22Rv1 (cell line): Measurements from ENCODE around the gene ANKIB1.

Experiments used
- H3K27ac ChIP-seq: fragments of 450-650 bp; 2 replicates; pipeline ENCODE4 v1.5.1; 2017
- ZFX ChIP-seq: fragments of 450-650 bp; IDR thresholded peaks from 2 replicates; pipeline ENCODE4 v1.6.1; 2017; ENCODE audit warnings: antibody characterized with exemption, borderline replicate concordance
- TF ChIP-seq, protein P1 (sequence below): fragments of 450-650 bp; IDR thresholded peaks from 2 replicates; pipeline ENCODE4 v1.5.1; 2017; ENCODE audit warnings: mild to moderate bottlenecking

Gene ANKIB1

DNA sequence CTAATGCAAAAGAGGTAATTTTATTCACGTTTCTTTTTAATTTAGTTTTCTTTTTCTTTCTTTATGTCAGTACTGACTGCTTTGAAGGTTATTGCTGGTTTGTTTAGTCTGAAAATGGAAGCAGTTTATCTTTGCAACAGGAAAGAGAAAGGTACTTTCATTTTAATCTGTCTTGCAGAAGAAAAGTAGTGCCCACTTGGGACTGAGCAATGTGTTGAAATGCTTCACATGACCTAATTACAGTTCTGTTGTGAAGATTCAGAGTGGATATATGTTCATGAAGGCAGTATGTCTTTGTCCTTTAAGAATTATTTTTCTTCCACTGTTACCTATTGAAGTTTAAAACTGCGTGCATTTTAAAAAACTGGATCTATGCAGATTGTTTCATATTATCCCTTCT lies 80.1 kb downstream of the ANKIB1 start:
- TF ChIP-seq, protein P1, sequence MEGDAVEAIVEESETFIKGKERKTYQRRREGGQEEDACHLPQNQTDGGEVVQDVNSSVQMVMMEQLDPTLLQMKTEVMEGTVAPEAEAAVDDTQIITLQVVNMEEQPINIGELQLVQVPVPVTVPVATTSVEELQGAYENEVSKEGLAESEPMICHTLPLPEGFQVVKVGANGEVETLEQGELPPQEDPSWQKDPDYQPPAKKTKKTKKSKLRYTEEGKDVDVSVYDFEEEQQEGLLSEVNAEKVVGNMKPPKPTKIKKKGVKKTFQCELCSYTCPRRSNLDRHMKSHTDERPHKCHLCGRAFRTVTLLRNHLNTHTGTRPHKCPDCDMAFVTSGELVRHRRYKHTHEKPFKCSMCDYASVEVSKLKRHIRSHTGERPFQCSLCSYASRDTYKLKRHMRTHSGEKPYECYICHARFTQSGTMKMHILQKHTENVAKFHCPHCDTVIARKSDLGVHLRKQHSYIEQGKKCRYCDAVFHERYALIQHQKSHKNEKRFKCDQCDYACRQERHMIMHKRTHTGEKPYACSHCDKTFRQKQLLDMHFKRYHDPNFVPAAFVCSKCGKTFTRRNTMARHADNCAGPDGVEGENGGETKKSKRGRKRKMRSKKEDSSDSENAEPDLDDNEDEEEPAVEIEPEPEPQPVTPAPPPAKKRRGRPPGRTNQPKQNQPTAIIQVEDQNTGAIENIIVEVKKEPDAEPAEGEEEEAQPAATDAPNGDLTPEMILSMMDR, result no peak
- no peak for TF ChIP-seq ZFX
- H3K27ac ChIP-seq, result no peak overlapping the region

- no peak overlapping the region for H3K27ac ChIP-seq
- TF ChIP-seq ZFX, result no peak
- TF ChIP-seq, protein P1, result no peak
Measured at GRCh38 chr7:92330835-92331438, 85.2 kb downstream of the ANKIB1 start.

DNA sequence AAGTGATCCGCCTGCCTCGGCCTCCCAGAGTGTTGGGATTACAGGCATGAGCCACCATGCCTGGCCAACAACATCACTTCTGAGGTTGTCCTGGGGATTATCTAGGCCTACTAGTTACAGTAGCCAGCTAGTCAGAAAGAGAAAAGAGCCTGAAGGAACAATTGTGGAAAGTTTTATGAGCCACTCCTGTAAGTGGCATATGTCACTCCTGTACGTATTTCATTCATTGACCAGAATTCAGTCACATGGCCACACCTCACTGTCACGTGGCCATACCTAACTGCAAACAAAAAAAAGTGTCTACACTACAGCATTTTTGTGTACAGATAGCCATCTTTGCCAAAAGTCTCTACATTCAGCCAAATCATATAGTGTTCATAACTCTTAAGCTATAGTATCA lies 85.7 kb downstream of the ANKIB1 start:
- no peak overlapping the region for H3K27ac ChIP-seq
- TF ChIP-seq ZFX, result no peak
- TF ChIP-seq, protein P1, result no peak

- TF ChIP-seq, protein P1, result no peak
- TF ChIP-seq ZFX, result no peak
- H3K27ac ChIP-seq, result no peak overlapping the region
Measured at GRCh38 chr7:92332782-92333181, 87.0 kb downstream of the ANKIB1 start.

DNA sequence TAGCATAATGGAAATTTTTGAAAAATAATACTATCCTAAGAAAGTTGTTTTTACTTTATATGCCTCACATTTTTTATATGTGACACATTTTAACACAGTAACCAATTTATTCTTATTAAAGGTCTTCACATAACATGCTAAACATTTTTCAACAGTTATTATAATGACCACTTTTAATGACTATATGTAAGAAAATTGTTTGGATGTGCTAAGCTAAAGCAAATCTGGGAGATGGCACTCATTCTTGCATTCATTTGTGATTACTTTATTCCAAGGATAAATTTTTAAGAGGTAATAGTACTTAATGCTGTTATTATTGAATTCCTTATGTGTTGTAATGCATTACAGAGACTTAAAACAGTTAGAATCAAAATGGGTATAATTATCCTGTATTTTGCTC lies 88.1 kb downstream of the ANKIB1 start:
- no peak for TF ChIP-seq ZFX
- TF ChIP-seq, protein P1, result no peak
- no peak overlapping the region for H3K27ac ChIP-seq

GRCh38 chr7:92335574-92335973 lies 89.8 kb downstream of the ANKIB1 start:
- no peak for TF ChIP-seq ZFX
- TF ChIP-seq, protein P1, result no peak
- no peak overlapping the region for H3K27ac ChIP-seq

GRCh38 chr7:92336662-92337340 lies 91.0 kb downstream of the ANKIB1 start:
- TF ChIP-seq, protein P1, result no peak
- TF ChIP-seq ZFX, result no peak
- H3K27ac ChIP-seq, result no peak overlapping the region
